ENCODE measurements around the gene RUSC1.

Gene RUSC1

DNA sequence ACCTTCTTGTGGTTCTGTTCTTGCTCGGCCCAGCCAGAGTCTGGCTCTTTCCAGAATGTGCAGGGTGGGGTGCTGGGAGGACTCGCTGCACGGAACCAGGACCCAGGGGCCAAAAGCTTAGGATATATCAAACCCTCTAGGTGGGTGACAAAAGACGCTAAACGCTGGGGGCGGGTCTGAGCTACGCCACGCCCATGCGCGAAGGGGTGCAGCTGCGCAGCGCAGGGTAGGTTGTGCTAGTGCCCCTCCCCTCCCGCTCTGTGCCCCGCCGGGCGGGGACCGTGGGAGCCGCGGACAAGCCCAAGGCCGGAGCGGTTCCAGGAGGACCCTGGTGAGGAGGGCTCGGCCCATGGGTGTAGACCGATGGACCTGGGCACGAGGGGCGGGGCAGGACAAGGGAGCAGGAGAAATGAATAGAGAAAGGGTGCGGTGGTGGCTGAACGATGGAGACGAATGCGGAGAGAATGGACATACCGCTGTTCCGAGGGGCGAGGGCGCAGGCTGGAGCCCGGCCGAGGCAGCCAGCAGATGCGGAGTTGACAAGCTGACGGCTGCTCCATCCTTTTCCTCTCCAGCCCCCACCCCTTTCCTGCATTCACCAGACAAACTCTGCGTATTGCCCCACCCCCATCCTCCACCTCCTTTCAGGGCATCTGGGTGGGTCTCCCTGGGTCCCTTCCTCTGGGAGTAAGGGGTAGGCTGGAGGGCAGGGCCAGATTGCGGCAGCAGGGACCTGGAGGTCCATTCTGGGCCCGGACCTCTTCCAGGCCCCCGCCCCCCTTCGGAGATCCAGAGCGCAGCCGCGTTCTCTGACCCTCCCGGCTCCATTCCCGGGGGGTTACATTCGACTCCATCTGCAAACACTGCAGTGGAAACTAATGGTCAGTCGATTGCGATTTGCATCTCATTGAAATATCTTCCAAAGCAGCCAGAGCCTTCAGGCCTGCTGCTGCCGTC is at the start of gene RUSC1:
RUSC1 (plus strand) TSS at position 234 of the 957 bp plus-strand sequence. CDS start 880 bp downstream, outside the sequence.
- CTCF ChIA-PET = interaction anchor here (0.7 to 10.7 kb wide), 8 partner anchors 10 to 236 kb away, joined by 3 to 150 read pairs (median 4); partner anchors contain the start of gene KRTCAP2
- peak; percentile 81 for DNase-seq (ENCODE audit: extremely low spot score)
- POLR2A ChIA-PET = interaction anchor here (0.6 to 1.0 kb wide), 2 partner anchors 13 to 51 kb away, joined by 3 read pairs; partner anchors contain the start of gene FDPS

GRCh38 chr1:155272466-155273342 is 48.0 kb upstream of the RUSC1 start:
- ChIA-PET POLR2A (interaction anchor here (0.6 to 1.0 kb wide), 6 partner anchors 8 to 584 kb away, joined by 3 to 10 read pairs (median 5); partner anchors contain the start of gene GON4L), CTCF (interaction anchor here (0.8 to 11.8 kb wide), 7 partner anchors 9 to 51 kb away, joined by 3 to 154 read pairs (median 3); partner anchors contain the start of gene FDPS)
- DNase-seq (ENCODE audit: extremely low spot score) = no peak
- TF ChIP-seq, protein P1, sequence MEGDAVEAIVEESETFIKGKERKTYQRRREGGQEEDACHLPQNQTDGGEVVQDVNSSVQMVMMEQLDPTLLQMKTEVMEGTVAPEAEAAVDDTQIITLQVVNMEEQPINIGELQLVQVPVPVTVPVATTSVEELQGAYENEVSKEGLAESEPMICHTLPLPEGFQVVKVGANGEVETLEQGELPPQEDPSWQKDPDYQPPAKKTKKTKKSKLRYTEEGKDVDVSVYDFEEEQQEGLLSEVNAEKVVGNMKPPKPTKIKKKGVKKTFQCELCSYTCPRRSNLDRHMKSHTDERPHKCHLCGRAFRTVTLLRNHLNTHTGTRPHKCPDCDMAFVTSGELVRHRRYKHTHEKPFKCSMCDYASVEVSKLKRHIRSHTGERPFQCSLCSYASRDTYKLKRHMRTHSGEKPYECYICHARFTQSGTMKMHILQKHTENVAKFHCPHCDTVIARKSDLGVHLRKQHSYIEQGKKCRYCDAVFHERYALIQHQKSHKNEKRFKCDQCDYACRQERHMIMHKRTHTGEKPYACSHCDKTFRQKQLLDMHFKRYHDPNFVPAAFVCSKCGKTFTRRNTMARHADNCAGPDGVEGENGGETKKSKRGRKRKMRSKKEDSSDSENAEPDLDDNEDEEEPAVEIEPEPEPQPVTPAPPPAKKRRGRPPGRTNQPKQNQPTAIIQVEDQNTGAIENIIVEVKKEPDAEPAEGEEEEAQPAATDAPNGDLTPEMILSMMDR (IDR thresholded peaks at IDR 0.05; ENCODE audit: control extremely low read depth, extremely low read depth, low read depth, missing control alignments) = no peak

More for the DNA sequence above, at the start of gene RUSC1:
- TF ChIP-seq, protein P1 (IDR thresholded peaks at IDR 0.05; ENCODE audit: control extremely low read depth, extremely low read depth, low read depth, missing control alignments) = no peak

GRCh38 chr1:155273343-155274245 is 47.1 kb upstream of the RUSC1 start, which contains the start of gene CLK2:
Gene CLK2 (minus strand): TSS chr1:155273504. CDS start chr1:155270977, 2,527 bp downstream.
- POLR2A ChIA-PET = interaction anchor here (0.6 to 1.0 kb wide), 6 partner anchors 9 to 583 kb away, joined by 3 to 10 read pairs (median 5); partner anchors contain the start of gene GON4L

GRCh38 chr1:155277070-155277901 is 43.4 kb upstream of the RUSC1 start, which contains the start of gene HCN3:
Gene HCN3 (plus strand): TSS chr1:155277463. CDS start chr1:155277591, 128 bp downstream.
- TF ChIP-seq, protein P1 (IDR thresholded peaks at IDR 0.05; ENCODE audit: control extremely low read depth, extremely low read depth, low read depth, missing control alignments) = peak; percentile 52
- ChIA-PET POLR2A (interaction anchor here (0.6 kb wide), 1 partner anchor 31 kb away, joined by 3 read pairs; the partner anchor contains the start of gene FDPS), CTCF (interaction anchor here (0.6 to 4.2 kb wide), 19 partner anchors 8 to 731 kb away, joined by 3 to 35 read pairs (median 5); partner anchors contain the start of genes FDPS and SCAMP3)
- DNase-seq (ENCODE audit: extremely low spot score) = peak; percentile 98

More at GRCh38 chr1:155273343-155274245, 47.1 kb upstream of the RUSC1 start, which contains the start of gene CLK2:
- CTCF ChIA-PET = interaction anchor here (0.8 to 11.8 kb wide), 6 partner anchors 17 to 50 kb away, joined by 3 to 154 read pairs (median 3); partner anchors contain the start of gene FDPS
- TF ChIP-seq, protein P1 (IDR thresholded peaks at IDR 0.05; ENCODE audit: control extremely low read depth, extremely low read depth, low read depth, missing control alignments) = no peak
- peak; percentile 97 for DNase-seq (ENCODE audit: extremely low spot score)

Data from GM10248 (cell line).